Measurements from ENCODE around the gene EPHB1. TPM values are rescaled to one million over a fixed set of nuclear protein-coding genes. Genes with fewer than 3 reads are reported as not detected.

The EPHB1 gene
- total RNA-seq, 1 donor from 2014 or later = 0.53 TPM

- intact Hi-C loops (cut with DNase I) = no loop called here
- no peak overlapping the region for H3K4me3 ChIP-seq
- no peak for TF ChIP-seq CTCF (IDR thresholded peaks at IDR 0.05)
- no peaks in the 10 kb centered on the region for H3K4me1 ChIP-seq
- H3K27ac ChIP-seq = no peak overlapping the region
- H3K27me3 ChIP-seq = no peaks in the 10 kb centered on the region
- H3K36me3 ChIP-seq = no peaks in the 10 kb centered on the region
- no peaks in the 10 kb centered on the region for H3K9me3 ChIP-seq
- DNase-seq (ENCODE audit: low spot score in 2 of 2) = no peak
These were observed 33.8 kb upstream of the EPHB1 start for GRCh38 chr3:134761213-134761612.

GRCh38 chr3:134762016-134762415, 33.0 kb upstream of the EPHB1 start:
- intact Hi-C loops (cut with DNase I) = no loop called here
- Histone ChIP-seq H3K9me3 (no peaks in the 10 kb centered on the region), H3K4me3 (no peak overlapping the region), H3K36me3 (no peaks in the 10 kb centered on the region), H3K27me3 (no peaks in the 10 kb centered on the region), H3K27ac (no peak overlapping the region), H3K4me1 (no peaks in the 10 kb centered on the region)
- DNase-seq (ENCODE audit: low spot score in 2 of 2) = no peak
- TF ChIP-seq CTCF (IDR thresholded peaks at IDR 0.05) = no peak

GRCh38 chr3:134765468-134765867, 29.6 kb upstream of the EPHB1 start:
- no peaks in the 10 kb centered on the region for H3K9me3 ChIP-seq
- H3K27me3 ChIP-seq = no peaks in the 10 kb centered on the region
- H3K4me1 ChIP-seq = no peaks in the 10 kb centered on the region
- H3K27ac ChIP-seq = no peak overlapping the region
- intact Hi-C loops (cut with DNase I) = no loop called here
- no peak for DNase-seq (ENCODE audit: low spot score in 2 of 2)
- no peak overlapping the region for H3K4me3 ChIP-seq
- H3K36me3 ChIP-seq = no peaks in the 10 kb centered on the region
- no peak for TF ChIP-seq CTCF (IDR thresholded peaks at IDR 0.05)

GRCh38 chr3:134766290-134766689, 28.8 kb upstream of the EPHB1 start:
- DNase-seq (ENCODE audit: low spot score in 2 of 2) = no peak
- Histone ChIP-seq H3K36me3 (no peaks in the 10 kb centered on the region), H3K9me3 (no peaks in the 10 kb centered on the region), H3K27me3 (no peaks in the 10 kb centered on the region), H3K27ac (no peak overlapping the region), H3K4me1 (no peaks in the 10 kb centered on the region), H3K4me3 (no peak overlapping the region)
- TF ChIP-seq CTCF (IDR thresholded peaks at IDR 0.05) = no peak
- intact Hi-C loops (cut with DNase I) = no loop called here

- Histone ChIP-seq H3K27ac (no peak overlapping the region), H3K36me3 (no peaks in the 10 kb centered on the region), H3K27me3 (no peaks in the 10 kb centered on the region), H3K9me3 (no peaks in the 10 kb centered on the region), H3K4me3 (no peak overlapping the region), H3K4me1 (no peaks in the 10 kb centered on the region)
- TF ChIP-seq CTCF (IDR thresholded peaks at IDR 0.05) = no peak
- intact Hi-C loops (cut with DNase I) = no loop called here
- DNase-seq (ENCODE audit: low spot score in 2 of 2) = no peak
These were observed 26.9 kb upstream of the EPHB1 start for GRCh38 chr3:134768116-134768515.

GRCh38 chr3:134768837-134769236, 26.2 kb upstream of the EPHB1 start:
- no peaks in the 10 kb centered on the region for H3K36me3 ChIP-seq
- no peak for DNase-seq (ENCODE audit: low spot score in 2 of 2)
- no peak overlapping the region for H3K4me3 ChIP-seq
- no peaks in the 10 kb centered on the region for H3K9me3 ChIP-seq
- H3K27me3 ChIP-seq = no peaks in the 10 kb centered on the region
- H3K4me1 ChIP-seq = no peaks in the 10 kb centered on the region
- H3K27ac ChIP-seq = no peak overlapping the region
- intact Hi-C loops (cut with DNase I) = no loop called here
- TF ChIP-seq CTCF (IDR thresholded peaks at IDR 0.05) = no peak

All from ascending aorta (tissue), 2 donors.